WTC11 (cell line): ENCODE data around the gene DDX4.
"Not testable (repeated sequence)": the region's sequence is repeated elsewhere in the genome, so short reads cannot be mapped to it uniquely, and the experiment has no call there.

Experiments
- ATF3 ChIP-seq: sonication (generic); formaldehyde crosslinking; conservative IDR thresholded peaks from 2 replicates; pipeline ENCODE4 v1.8.1; 2022; ENCODE audit warnings: mild to moderate bottlenecking, missing genetic modification reagents
- ATF6 ChIP-seq: sonication (generic); formaldehyde crosslinking; IDR thresholded peaks from 2 replicates; pipeline ENCODE4 v1.8.1; 2023; ENCODE audit warnings: mild to moderate bottlenecking, missing genetic modification reagents
- CREB1 ChIP-seq: sonication (generic); formaldehyde crosslinking; IDR thresholded peaks from 2 replicates; pipeline ENCODE4 v1.8.0; 2023; ENCODE audit warnings: mild to moderate bottlenecking, missing genetic modification reagents
- CTCF ChIP-seq: fragments of 200-600 bp; IDR thresholded peaks from 2 replicates; pipeline ENCODE4 v1.8.0; 2022; ENCODE audit warnings: antibody characterized with exemption
- NFYB ChIP-seq: sonication (generic); formaldehyde crosslinking; conservative IDR thresholded peaks from 2 replicates; pipeline ENCODE4 v1.8.0; 2022; ENCODE audit warnings: low read depth, missing genetic modification reagents
- PRDM15 ChIP-seq: sonication (generic); formaldehyde crosslinking; IDR thresholded peaks from 2 replicates; pipeline ENCODE4 v1.8.0; 2022; ENCODE audit warnings: missing genetic modification reagents
- TP53 ChIP-seq: sonication (generic); formaldehyde crosslinking; IDR thresholded peaks from 2 replicates; pipeline ENCODE4 v1.8.1; 2023; ENCODE audit warnings: mild to moderate bottlenecking, missing genetic modification reagents
- ZNF263 ChIP-seq: sonication (generic); formaldehyde crosslinking; IDR thresholded peaks from 2 replicates; pipeline ENCODE4 v1.8.1; 2022; ENCODE audit warnings: low read depth, mild to moderate bottlenecking, moderate library complexity, missing genetic modification reagents
- ZNF281 ChIP-seq: sonication (generic); formaldehyde crosslinking; IDR thresholded peaks from 2 replicates; pipeline ENCODE4 v1.8.0; 2023; ENCODE audit warnings: mild to moderate bottlenecking, missing genetic modification reagents

GRCh38 chr5:55761721-55762120 lies 23.9 kb downstream of the DDX4 start:
- TF ChIP-seq ATF6 (CRISPR knock-in tag); ZNF281; CTCF; PRDM15 (CRISPR knock-in tag); ATF3 (CRISPR knock-in tag); NFYB; CREB1 (CRISPR knock-in tag); TP53 (CRISPR knock-in tag); ZNF263 (CRISPR knock-in tag): not testable (repeated sequence)
